Heart left ventricle (tissue), 13 donors: Measurements from ENCODE around the gene DYNC1LI1.

Source experiments
- POLR2A ChIP-seq, 2 donors: fragments of 450-650 bp; IDR thresholded peaks; one replicate each; pipeline ENCODE4 v1.6.1; 2017; ENCODE audit warnings: antibody characterized with exemption in 2 of 2, mild to moderate bottlenecking in 2 of 2, moderate library complexity in 2 of 2
- TF ChIP-seq, protein P1 (sequence below), 12 donors: fragments of 200-600 bp; sonication (generic) in 4 of 12; IDR thresholded peaks; one replicate each; pipeline versions ENCODE4 v1.5.0 to v1.8.0; 2018 to 2022; ENCODE audit warnings: antibody characterized with exemption in 12 of 12, mild to moderate bottlenecking in 5 of 12
- donor health status: ischemic (EF 13 %, LVEDD 7.1; RV severe dilation, severe dysfunction).
- donor health status: DM: no; HTN: yes; CAD: no.
- donor health status: DM: no; HTN: no; CAD: no.
- donor health status: ischemic (EF 25% LVEDD 6.9; RV normal size, moderate dysfunction).
- donor health status: ischemic (EF 25% LVEDD 5.7; RV mildly dilated, moderate dysfunction).
- donor health status: ischemic (EF 35%, LVEDD 5.7; RV mildly dilated, moderate dysfunction).
- donor health status: nonischemic (EF 11% LVEDD 7.7; RV severe dilation, severe dysfunction).
- donor health status: DM: yes; HTN: yes; CAD: no.
- donor health status: PGD.
- donor health status: ischemic (EF 29% LVEDD 5.4; RV normal size, mild dysfunction).
- donor health status: nonischemic (EF 23%, LVEDD 6.1; RV moderate dilation, normal function).

DNA sequence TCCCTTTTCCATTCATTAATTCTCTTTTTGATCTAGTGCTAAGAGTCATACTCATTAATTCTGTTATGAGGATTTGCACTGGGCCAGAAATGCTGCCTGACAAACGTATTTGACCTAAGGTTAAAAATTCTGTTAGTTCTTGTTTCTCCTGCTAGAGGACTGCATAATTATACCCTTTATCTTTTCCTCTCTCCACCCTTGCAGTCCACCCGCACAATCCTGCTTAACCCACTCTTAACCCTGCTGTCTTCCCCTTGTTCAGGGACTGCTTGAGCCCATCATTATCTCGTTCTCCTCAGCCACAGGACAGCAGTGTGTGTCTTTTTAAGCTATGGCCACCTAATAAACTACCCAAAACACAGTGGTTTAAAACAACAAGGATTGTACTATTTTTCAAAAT, 31.1 kb upstream of the DYNC1LI1 start:
- TF ChIP-seq, protein P1, sequence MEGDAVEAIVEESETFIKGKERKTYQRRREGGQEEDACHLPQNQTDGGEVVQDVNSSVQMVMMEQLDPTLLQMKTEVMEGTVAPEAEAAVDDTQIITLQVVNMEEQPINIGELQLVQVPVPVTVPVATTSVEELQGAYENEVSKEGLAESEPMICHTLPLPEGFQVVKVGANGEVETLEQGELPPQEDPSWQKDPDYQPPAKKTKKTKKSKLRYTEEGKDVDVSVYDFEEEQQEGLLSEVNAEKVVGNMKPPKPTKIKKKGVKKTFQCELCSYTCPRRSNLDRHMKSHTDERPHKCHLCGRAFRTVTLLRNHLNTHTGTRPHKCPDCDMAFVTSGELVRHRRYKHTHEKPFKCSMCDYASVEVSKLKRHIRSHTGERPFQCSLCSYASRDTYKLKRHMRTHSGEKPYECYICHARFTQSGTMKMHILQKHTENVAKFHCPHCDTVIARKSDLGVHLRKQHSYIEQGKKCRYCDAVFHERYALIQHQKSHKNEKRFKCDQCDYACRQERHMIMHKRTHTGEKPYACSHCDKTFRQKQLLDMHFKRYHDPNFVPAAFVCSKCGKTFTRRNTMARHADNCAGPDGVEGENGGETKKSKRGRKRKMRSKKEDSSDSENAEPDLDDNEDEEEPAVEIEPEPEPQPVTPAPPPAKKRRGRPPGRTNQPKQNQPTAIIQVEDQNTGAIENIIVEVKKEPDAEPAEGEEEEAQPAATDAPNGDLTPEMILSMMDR (IDR thresholded peaks at IDR 0.05), result no peak
- TF ChIP-seq POLR2A (IDR thresholded peaks at IDR 0.05), result no peak
